Prostate gland (tissue), 2 donors: Measurements from ENCODE around the gene THEMIS2.

Experiments
- POLR2A ChIP-seq: fragments of 450-650 bp; IDR thresholded peaks from one replicate; pipeline ENCODE4 v1.6.1; 2016; ENCODE audit warnings: antibody characterized with exemption, mild to moderate bottlenecking
- TF ChIP-seq, protein P1 (sequence below), 4 experiments: fragments of 200-600 bp in 2 of 4; fragments of 450-650 bp in 2 of 4; sonication (generic) in 2 of 4; IDR thresholded peaks; 1 replicate in 3 of 4; 2 replicates in 1 of 4; pipeline ENCODE4 v1.5.1; 2016 to 2019; ENCODE audit warnings: antibody characterized with exemption in 4 of 4, mild to moderate bottlenecking in 2 of 4, moderate library complexity in 2 of 4

DNA sequence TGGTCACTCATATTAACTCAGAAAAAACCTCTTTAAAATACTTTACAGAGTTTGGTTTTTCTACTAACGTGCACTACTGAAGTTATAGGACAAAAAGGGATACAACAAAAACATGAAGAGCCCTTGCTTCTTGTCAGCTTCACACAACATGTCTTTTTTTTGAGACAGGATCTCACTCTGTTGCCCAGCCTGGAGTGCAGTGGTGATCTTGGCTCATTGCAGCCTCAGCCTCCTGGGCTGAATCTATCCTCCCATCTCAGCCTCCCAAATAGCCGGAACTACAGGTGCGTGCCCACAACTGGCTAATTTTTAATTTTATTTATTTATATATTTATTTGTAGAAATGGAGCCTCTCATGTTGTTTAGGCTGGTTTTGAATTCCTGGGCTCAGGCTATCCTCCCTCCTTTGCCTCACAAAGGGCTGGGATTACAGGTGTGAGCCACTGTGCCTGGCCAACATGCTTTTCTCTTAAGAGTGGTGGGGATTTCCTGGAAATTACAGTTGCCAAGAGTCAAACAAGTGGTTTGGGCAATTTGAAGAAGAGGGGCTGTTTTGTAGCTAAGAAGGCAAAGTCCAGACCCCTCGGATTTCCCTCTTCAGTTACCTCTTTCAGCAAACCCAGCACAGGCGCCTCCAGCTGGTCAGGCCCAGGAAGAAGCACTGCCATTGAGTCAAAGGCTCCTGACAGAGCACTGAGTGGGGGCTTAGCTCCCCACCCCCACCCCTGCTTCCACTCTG is 56.0 kb downstream of the THEMIS2 start:
- TF ChIP-seq, protein P1, sequence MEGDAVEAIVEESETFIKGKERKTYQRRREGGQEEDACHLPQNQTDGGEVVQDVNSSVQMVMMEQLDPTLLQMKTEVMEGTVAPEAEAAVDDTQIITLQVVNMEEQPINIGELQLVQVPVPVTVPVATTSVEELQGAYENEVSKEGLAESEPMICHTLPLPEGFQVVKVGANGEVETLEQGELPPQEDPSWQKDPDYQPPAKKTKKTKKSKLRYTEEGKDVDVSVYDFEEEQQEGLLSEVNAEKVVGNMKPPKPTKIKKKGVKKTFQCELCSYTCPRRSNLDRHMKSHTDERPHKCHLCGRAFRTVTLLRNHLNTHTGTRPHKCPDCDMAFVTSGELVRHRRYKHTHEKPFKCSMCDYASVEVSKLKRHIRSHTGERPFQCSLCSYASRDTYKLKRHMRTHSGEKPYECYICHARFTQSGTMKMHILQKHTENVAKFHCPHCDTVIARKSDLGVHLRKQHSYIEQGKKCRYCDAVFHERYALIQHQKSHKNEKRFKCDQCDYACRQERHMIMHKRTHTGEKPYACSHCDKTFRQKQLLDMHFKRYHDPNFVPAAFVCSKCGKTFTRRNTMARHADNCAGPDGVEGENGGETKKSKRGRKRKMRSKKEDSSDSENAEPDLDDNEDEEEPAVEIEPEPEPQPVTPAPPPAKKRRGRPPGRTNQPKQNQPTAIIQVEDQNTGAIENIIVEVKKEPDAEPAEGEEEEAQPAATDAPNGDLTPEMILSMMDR (IDR thresholded peaks at IDR 0.05), result no peak
- TF ChIP-seq POLR2A, result no peak
